ENCODE results near the gene SLC25A10. TPM values are rescaled to one million over a fixed set of nuclear protein-coding genes. Genes with fewer than 3 reads are reported as not detected.
A peak's percentile ranks its signal among the peaks of the same experiment; 100 is the strongest.

The SLC25A10 gene
- total RNA-seq, 1 donor from 2014 or later: 6.7 TPM

- Mint-ChIP-seq H3K36me3 (ENCODE audit: low read depth, unreplicated experiment) (peaks cover 25% of the 10 kb centered on the region), H3K4me3 (ENCODE audit: unreplicated experiment) (peak overlapping the region; percentile 80), H3K27me3 (ENCODE audit: unreplicated experiment) (peaks cover 13% of the 10 kb centered on the region), H3K4me1 (ENCODE audit: unreplicated experiment) (peaks cover 21% of the 10 kb centered on the region), H3K9me3 (ENCODE audit: unreplicated experiment) (no peaks in the 10 kb centered on the region), H3K27ac (ENCODE audit: unreplicated experiment) (no peak overlapping the region)
- TF ChIP-seq, protein P1, sequence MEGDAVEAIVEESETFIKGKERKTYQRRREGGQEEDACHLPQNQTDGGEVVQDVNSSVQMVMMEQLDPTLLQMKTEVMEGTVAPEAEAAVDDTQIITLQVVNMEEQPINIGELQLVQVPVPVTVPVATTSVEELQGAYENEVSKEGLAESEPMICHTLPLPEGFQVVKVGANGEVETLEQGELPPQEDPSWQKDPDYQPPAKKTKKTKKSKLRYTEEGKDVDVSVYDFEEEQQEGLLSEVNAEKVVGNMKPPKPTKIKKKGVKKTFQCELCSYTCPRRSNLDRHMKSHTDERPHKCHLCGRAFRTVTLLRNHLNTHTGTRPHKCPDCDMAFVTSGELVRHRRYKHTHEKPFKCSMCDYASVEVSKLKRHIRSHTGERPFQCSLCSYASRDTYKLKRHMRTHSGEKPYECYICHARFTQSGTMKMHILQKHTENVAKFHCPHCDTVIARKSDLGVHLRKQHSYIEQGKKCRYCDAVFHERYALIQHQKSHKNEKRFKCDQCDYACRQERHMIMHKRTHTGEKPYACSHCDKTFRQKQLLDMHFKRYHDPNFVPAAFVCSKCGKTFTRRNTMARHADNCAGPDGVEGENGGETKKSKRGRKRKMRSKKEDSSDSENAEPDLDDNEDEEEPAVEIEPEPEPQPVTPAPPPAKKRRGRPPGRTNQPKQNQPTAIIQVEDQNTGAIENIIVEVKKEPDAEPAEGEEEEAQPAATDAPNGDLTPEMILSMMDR (IDR thresholded peaks at IDR 0.05; ENCODE audit: unreplicated experiment): no peak
- DNase-seq (ENCODE audit: low spot score): no peak
Observed at GRCh38 chr17:81705518-81706231, 6.4 kb upstream of the SLC25A10 start.

DNA sequence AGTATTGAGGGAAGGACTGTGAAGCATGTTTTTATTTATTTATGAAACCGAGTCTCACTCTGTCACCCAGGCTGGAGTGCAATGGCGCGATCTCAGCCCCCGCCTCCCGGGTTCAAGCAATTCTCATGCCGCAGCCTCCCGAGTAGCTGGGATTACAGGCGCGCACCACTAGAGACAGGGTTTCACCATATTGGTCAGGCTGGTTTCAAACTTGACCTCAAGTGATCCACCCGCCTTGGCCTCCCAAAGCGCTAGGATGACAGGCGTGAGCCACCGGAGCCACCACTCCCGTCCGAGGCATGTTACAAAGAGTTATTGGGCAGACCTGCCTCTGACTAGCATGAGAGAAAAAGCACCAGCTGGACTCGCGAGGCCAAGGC is 5.9 kb upstream of the SLC25A10 start:
- no peaks in the 10 kb centered on the region for H3K9me3 Mint-ChIP-seq (ENCODE audit: unreplicated experiment)
- H3K36me3 Mint-ChIP-seq (ENCODE audit: low read depth, unreplicated experiment): peaks cover 21% of the 10 kb centered on the region
- H3K27me3 Mint-ChIP-seq (ENCODE audit: unreplicated experiment): peaks cover 15% of the 10 kb centered on the region
- TF ChIP-seq, protein P1 (IDR thresholded peaks at IDR 0.05; ENCODE audit: unreplicated experiment): no peak
- no peak for DNase-seq (ENCODE audit: low spot score)
- H3K4me1 Mint-ChIP-seq (ENCODE audit: unreplicated experiment): peaks cover 21% of the 10 kb centered on the region
- H3K27ac Mint-ChIP-seq (ENCODE audit: unreplicated experiment): peak overlapping the region; percentile 18
- peak overlapping the region; percentile 69 for H3K4me3 Mint-ChIP-seq (ENCODE audit: unreplicated experiment)

DNA sequence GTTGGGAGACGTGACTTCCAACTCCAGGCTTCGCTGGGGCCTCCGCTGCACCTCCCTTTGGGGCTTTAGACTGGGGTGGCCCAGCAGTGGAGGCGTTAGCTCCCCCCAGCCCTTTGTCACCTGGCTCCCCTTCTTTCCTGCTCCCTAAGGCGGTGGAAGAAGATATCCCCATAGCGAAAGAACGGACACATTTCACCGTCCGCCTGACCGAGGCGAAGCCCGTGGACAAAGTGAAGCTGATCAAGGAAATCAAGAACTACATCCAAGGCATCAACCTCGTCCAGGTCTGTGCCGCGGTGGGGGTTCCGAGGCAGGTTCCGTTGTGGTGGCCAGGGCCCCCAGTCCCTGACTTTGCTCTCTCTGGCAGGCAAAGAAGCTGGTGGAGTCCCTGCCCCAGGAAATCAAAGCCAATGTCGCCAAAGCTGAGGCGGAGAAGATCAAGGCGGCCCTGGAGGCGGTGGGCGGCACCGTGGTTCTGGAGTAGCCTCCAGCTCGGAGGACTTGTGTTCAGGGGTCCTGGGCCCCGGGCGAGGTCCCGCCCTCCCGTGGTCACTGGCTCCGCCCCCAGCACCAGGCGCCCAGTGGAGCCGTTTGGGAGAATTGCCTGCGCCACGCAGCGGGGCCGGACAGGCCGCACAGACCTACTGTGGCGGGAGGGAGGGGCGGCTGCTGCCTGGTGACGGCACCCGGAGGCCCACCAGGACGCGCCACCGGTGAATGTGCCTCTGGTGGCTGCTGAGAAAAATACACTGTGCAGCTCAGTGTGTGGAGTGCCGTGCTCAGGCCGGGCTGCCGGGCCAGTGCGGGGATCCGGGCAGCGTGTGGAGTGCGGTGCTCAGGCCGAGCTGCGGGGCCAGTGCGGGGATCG is 5.1 kb upstream of the SLC25A10 start:
- H3K4me3 Mint-ChIP-seq (ENCODE audit: unreplicated experiment): peak overlapping the region; percentile 47
- no peaks in the 10 kb centered on the region for H3K9me3 Mint-ChIP-seq (ENCODE audit: unreplicated experiment)
- TF ChIP-seq, protein P1 (IDR thresholded peaks at IDR 0.05; ENCODE audit: unreplicated experiment): no peak
- H3K27ac Mint-ChIP-seq (ENCODE audit: unreplicated experiment): no peak overlapping the region
- peaks cover 15% of the 10 kb centered on the region for H3K27me3 Mint-ChIP-seq (ENCODE audit: unreplicated experiment)
- no peak for DNase-seq (ENCODE audit: low spot score)
- peaks cover 21% of the 10 kb centered on the region for H3K4me1 Mint-ChIP-seq (ENCODE audit: unreplicated experiment)
- H3K36me3 Mint-ChIP-seq (ENCODE audit: low read depth, unreplicated experiment): peaks cover 21% of the 10 kb centered on the region

GRCh38 chr17:81707725-81708646 is 4.1 kb upstream of the SLC25A10 start:
- Mint-ChIP-seq H3K9me3 (ENCODE audit: unreplicated experiment) (no peaks in the 10 kb centered on the region), H3K36me3 (ENCODE audit: low read depth, unreplicated experiment) (peaks cover 21% of the 10 kb centered on the region), H3K27me3 (ENCODE audit: unreplicated experiment) (peaks cover 15% of the 10 kb centered on the region), H3K4me1 (ENCODE audit: unreplicated experiment) (peaks cover 21% of the 10 kb centered on the region), H3K27ac (ENCODE audit: unreplicated experiment) (no peak overlapping the region), H3K4me3 (ENCODE audit: unreplicated experiment) (no peak overlapping the region)
- TF ChIP-seq, protein P1 (IDR thresholded peaks at IDR 0.05; ENCODE audit: unreplicated experiment): no peak
- no peak for DNase-seq (ENCODE audit: low spot score)

All from endothelial cell (in vitro differentiated cells).